ENCODE data around the gene RASD2. TPM values are rescaled to one million over a fixed set of nuclear protein-coding genes. Genes with fewer than 3 reads are reported as not detected.

The RASD2 gene
- total and polyA plus RNA-seq, 2 experiments from 2014 or later: 0.61 to 1.1 TPM

GRCh38 chr22:35590634-35591295, 50.1 kb downstream of the RASD2 start:
- H3K9me3 ChIP-seq (ENCODE audit: low read depth): no peaks in the 10 kb centered on the region
- H3K27me3 ChIP-seq: no peaks in the 10 kb centered on the region
- H3K27ac ChIP-seq: peak overlapping the region; percentile 73
- DNase-seq (ENCODE audit: low read depth in 1 of 2, low spot score in 1 of 2): no peak
- no peak overlapping the region for H3K4me3 ChIP-seq
- no peaks in the 10 kb centered on the region for H3K36me3 ChIP-seq
- no peak for TF ChIP-seq CTCF (IDR thresholded peaks at IDR 0.05; ENCODE audit: low read depth, low read length)
- peaks cover 32% of the 10 kb centered on the region for H3K4me1 ChIP-seq (ENCODE audit: low read depth)

- no peak for DNase-seq (ENCODE audit: low read depth in 1 of 2, low spot score in 1 of 2)
- Histone ChIP-seq H3K4me3 (no peak overlapping the region), H3K27ac (peak overlapping the region; percentile 73), H3K27me3 (no peaks in the 10 kb centered on the region), H3K9me3 (ENCODE audit: low read depth) (no peaks in the 10 kb centered on the region), H3K4me1 (ENCODE audit: low read depth) (peaks cover 41% of the 10 kb centered on the region), H3K36me3 (no peaks in the 10 kb centered on the region)
- no peak for TF ChIP-seq CTCF (IDR thresholded peaks at IDR 0.05; ENCODE audit: low read depth, low read length)
Observed at GRCh38 chr22:35591714-35592417, 51.2 kb downstream of the RASD2 start.

- no peak overlapping the region for H3K4me3 ChIP-seq
- H3K27me3 ChIP-seq: no peaks in the 10 kb centered on the region
- no peaks in the 10 kb centered on the region for H3K9me3 ChIP-seq (ENCODE audit: low read depth)
- DNase-seq (ENCODE audit: low read depth in 1 of 2, low spot score in 1 of 2): no peak
- H3K27ac ChIP-seq: peak overlapping the region; percentile 73
- no peaks in the 10 kb centered on the region for H3K36me3 ChIP-seq
- no peak for TF ChIP-seq CTCF (IDR thresholded peaks at IDR 0.05; ENCODE audit: low read depth, low read length)
- H3K4me1 ChIP-seq (ENCODE audit: low read depth): peaks cover 47% of the 10 kb centered on the region
Observed at GRCh38 chr22:35592418-35592967, 51.9 kb downstream of the RASD2 start.

- Histone ChIP-seq H3K4me1 (ENCODE audit: low read depth) (peaks cover 47% of the 10 kb centered on the region), H3K27ac (peak overlapping the region; percentile 73), H3K4me3 (no peak overlapping the region)
Observed at GRCh38 chr22:35593071-35593890, 52.6 kb downstream of the RASD2 start.

More at GRCh38 chr22:35593071-35593890, 52.6 kb downstream of the RASD2 start:
- Histone ChIP-seq H3K9me3 (ENCODE audit: low read depth) (no peaks in the 10 kb centered on the region), H3K27me3 (no peaks in the 10 kb centered on the region), H3K36me3 (no peaks in the 10 kb centered on the region)
- DNase-seq (ENCODE audit: low read depth in 1 of 2, low spot score in 1 of 2): no peak
- no peak for TF ChIP-seq CTCF (IDR thresholded peaks at IDR 0.05; ENCODE audit: low read depth, low read length)

Measured in cardiac muscle cell (in vitro differentiated cells and primary cell).